GM12891 (cell line): ENCODE results near the gene SLC9A1.
"Not testable (repeated sequence)": the region's sequence is repeated elsewhere in the genome, so short reads cannot be mapped to it uniquely, and the experiment has no call there.

ENCODE experiments used
- DNase-seq: peaks from one replicate; pipeline ENCODE4 v3.0.0; 2011; ENCODE audit warnings: low spot score; ENCODE audit not compliant: insufficient read length
- FAIRE-seq: peaks from 2 replicates; lab custom pipeline; 2011; peaks lifted over from hg19 to GRCh38; lab: Jason Lieb, UNC
- PAX5 ChIP-seq: IDR thresholded peaks from 2 replicates; pipeline ENCODE4 v1.6.1; 2011; ENCODE audit warnings: low read length, moderate library complexity, mild to moderate bottlenecking; ENCODE audit not compliant: insufficient read depth, severe bottlenecking
- POLR2A ChIP-seq: IDR thresholded peaks from 2 replicates; pipeline ENCODE4 v1.6.1; 2011; ENCODE audit warnings: low read depth, low read length, control low read depth
- POLR2AphosphoS5 ChIP-seq: IDR thresholded peaks from 2 replicates; pipeline ENCODE4 v1.6.1; 2011; ENCODE audit warnings: low read depth, low read length, control low read depth
- POU2F2 ChIP-seq: IDR thresholded peaks from 2 replicates; pipeline ENCODE4 v1.6.1; 2011; ENCODE audit warnings: low read depth, mild to moderate bottlenecking, control low read depth, low read length, moderate library complexity
- SPI1 ChIP-seq: IDR thresholded peaks from 2 replicates; pipeline ENCODE4 v1.6.1; 2011; ENCODE audit warnings: low read depth, low read length, control low read depth
- TAF1 ChIP-seq: IDR thresholded peaks from 2 replicates; pipeline ENCODE4 v1.6.1; 2011; ENCODE audit warnings: low read depth, low read length, control low read depth

The SLC9A1 gene

DNA sequence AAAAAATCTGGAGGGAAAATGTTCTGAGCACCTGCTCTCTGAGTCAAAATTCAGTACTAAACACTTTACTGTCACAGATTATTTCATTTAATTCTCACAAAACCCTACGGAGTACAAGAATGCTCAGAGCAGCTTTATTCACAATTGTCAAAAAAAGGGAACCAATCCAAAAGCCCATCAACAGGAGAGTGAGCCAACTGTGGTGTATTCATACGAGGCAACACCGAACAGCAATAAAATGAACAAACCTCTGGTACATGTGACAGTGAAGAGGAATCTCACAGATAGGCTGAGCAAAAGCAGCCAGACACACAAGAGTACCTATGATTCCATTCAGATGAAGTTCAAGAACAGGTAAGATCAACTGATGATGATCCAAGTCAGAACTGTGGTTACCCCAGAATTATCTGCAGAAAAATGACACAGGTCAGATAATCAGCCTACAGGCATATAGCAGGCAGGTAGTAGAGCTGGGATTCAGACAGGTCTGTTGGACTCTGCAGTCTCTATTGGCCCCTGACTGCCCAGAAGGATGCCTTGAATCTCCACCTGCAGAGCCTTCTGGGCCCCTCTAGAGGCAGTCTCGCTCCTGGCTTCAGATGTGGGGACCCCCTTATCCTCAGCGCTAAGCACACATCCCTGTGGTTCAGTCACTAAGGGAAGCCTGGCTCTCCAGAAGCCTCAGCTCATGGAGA lies 19.2 kb downstream of the SLC9A1 start:
- FAIRE-seq = peak; percentile 76
- no peak for DNase-seq
- no peak; the same call in 1 of the 2 replicates for TF ChIP-seq TAF1

DNA sequence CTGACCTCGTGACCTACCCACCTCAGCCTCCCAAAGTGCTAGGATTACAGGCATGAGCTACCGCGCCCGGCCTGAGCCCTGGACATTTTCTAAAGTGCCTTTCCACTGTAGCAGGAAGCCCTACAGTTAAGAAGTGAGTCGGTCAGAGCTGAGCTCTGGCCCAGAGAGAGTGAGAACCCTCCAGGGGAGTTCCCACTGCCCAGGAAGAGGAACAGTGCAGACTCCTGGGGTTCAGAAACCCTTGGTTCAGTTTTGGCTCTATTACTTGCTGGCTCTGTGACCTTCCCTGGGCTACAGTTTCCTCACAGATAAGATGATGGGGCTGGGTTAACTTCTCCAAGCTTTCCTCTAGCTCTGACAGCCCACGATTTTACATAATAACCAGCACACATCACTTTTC lies 20.9 kb downstream of the SLC9A1 start:
- FAIRE-seq (peak; percentile 50), DNase-seq (no peak)
- TF ChIP-seq POU2F2 (no peak), SPI1 (peak; percentile 88), POLR2AphosphoS5 (no peak)

DNA sequence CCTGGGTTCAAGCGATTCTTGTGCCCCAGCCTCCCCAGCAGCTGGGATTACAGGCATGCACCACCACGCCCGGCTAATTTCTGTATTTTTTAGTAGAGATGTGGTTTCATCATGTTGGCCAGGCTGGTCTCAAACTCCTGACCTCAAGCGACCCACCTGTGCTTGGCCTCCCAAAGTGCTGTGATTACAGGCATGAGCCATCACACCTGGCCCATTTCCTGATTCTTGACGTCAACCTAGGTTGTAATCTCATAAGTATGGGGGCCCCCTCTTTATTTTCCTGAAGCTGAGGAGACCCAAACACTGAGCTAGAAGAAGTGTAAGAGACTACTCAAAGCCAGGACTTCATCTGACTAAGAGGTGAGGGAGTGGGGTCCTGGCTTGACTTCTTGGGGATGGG lies 21.8 kb downstream of the SLC9A1 start:
- FAIRE-seq (no peak), DNase-seq (no peak)
- TF ChIP-seq SPI1 (no peak), PAX5 (no peak), POU2F2 (no peak), POLR2AphosphoS5 (no peak), TAF1 (no peak), POLR2A (no peak)

DNA sequence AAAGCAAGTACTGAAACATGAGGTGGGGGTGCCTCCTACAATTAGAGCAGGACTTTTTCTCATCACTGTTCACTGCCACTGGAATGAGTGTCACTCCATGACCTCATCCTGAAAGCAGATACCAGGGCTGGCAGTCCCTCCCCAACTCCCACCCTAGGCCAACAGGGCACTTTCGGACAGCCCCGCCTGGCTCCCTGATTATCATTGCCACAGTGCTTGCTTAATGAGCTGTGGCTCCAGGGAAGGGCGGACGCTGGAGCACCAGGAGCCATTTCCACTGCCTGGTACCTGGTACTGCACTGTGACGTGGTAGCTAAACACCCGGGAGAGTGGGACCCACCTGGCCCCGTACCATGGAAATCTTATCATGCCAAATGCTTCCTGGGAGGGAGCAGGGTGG lies 22.3 kb downstream of the SLC9A1 start:
- TF ChIP-seq POLR2A (no peak), POU2F2 (no peak), PAX5 (no peak), TAF1 (no peak), SPI1 (no peak)
- DNase-seq (no peak), FAIRE-seq (no peak)

DNA sequence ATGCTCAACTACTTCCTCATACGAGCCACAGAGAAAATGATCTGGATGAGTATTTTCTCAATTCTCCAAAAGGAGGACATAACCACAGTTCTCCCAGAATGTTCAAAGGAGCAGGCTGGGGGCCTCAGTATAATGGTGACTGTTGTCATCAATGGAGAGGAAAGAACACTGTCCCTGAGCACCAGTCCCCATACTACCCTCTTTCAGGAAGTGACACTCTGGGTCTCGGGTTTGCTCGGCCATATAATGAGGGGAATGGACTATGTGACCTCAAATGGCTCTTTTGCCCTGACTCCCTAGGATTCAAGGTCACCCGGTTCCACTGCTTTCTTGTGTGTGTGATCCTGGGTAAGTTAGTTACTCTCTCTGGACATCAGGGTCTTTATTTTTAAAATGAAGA lies 22.8 kb downstream of the SLC9A1 start:
- DNase-seq = no peak
- no peak for TF ChIP-seq POLR2AphosphoS5
- no peak for TF ChIP-seq POU2F2
- no peak for TF ChIP-seq PAX5
- peak; percentile 45 for TF ChIP-seq SPI1
- TF ChIP-seq TAF1 = no peak
- peak; percentile 75 for FAIRE-seq

DNA sequence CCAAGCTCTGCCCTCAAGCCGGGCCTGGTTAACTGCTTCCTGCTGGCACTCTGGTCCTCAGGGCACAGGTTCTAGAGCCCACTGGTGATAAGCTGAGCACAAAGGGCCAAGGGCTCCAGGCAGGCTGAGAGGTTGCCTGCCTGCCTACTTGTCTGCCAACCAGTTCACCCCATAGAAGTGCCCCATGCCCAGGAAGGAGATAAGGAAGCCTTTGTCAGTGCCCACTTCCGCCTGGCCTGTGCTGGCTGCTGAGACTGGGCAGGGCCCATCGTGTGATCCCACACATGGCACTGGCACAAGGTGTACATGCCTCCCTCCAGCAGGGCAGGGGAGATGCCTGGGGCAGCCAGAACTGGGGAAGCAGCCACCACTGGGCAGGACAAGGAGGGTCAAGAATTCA lies 24.1 kb downstream of the SLC9A1 start:
- DNase-seq (no peak), FAIRE-seq (no peak)
- TF ChIP-seq TAF1 = no peak
- TF ChIP-seq PAX5 = no peak
- no peak for TF ChIP-seq POU2F2
- TF ChIP-seq SPI1 = no peak
- TF ChIP-seq POLR2A = no peak
- no peak for TF ChIP-seq POLR2AphosphoS5

DNA sequence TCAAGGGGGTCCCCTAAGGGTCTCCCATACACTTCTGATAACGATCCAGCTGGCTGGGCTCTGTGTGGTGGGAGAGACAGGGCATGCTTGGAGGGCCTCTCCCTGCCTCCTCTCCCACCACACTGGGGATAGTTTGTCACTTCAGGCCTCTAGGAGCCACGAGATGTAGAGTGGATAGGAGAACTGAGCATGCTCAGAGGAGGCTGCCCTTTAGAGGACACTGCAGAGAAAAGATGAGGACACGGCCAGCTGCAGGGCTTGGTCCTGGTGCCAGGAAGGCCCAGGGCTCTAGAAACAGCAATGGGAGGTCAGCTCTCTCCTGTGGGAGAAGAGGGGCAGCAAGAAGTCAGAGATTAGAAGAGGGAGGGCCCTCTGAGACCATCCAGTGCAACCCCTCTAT lies 25.7 kb downstream of the SLC9A1 start:
- DNase-seq = no peak
- FAIRE-seq = no peak
- TF ChIP-seq PAX5 = no peak
- TF ChIP-seq SPI1 = no peak
- TF ChIP-seq POLR2A = no peak
- no peak for TF ChIP-seq POU2F2
- TF ChIP-seq POLR2AphosphoS5 = no peak
- TF ChIP-seq TAF1 = no peak

DNA sequence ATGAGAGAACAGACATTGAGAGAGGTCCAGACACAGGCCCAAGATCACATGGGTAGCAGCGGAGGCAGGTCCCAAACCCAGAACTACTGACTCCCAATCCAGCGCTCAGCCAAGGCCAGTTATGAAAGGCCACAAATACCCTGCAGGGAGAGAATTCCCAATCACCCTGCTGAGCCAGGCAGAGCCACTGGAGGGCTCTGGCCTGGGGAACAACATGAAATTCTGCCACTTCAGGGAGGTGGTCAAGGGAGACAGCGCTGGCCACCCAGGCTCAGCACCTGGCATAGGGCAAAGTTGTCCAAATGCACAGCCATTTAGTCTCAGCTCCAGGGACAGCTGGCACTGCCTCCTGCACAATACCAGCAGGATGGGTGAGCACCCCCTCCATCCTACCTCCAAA lies 27.5 kb downstream of the SLC9A1 start:
- DNase-seq = no peak
- no peak for FAIRE-seq
- TF ChIP-seq SPI1 (no peak), TAF1 (no peak), POU2F2 (no peak), POLR2AphosphoS5 (no peak), PAX5 (no peak), POLR2A (no peak)

DNA sequence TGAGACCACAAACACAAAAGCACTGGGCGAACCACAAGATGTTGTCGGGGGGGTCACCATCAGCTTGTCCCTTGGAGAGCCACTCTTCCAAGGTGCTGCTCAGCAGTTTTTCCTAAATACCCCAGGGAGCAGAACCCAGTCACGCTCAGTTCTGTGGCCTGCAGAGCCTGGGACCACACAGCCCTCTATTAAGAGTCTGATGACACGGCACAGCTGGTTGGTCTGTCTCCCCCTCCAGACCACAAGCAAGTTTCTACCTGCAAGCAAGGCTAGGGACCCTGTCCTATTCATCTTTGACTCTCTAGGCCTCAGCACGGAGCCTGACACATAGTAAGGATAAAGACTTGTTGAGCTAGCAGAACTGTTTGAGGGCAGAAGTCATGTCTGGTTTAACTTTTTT lies 28.5 kb downstream of the SLC9A1 start:
- FAIRE-seq (no peak), DNase-seq (no peak)
- TF ChIP-seq POLR2AphosphoS5 (no peak), TAF1 (no peak), PAX5 (no peak), SPI1 (no peak), POLR2A (no peak), POU2F2 (no peak)

DNA sequence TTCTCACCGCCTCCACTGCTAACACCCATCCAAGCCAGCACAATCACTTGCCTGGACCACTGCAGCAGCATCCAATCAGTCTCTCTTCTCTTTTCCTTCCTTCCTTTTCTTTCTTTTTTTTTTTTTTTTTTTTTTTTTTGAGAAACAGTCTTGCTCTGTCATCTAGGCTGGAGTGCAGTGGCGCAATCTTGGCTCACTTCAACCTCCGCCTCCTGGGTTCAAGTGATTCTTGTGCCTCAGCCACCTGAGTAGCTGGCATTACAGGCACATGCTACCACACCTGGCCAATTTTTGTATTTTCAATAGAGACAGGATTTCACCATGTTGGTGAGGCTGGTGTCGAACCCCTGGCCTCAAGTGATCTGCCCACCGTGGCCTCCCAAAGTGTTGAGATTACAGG lies 29.8 kb downstream of the SLC9A1 start:
- not testable (repeated sequence) for DNase-seq, FAIRE-seq

DNA sequence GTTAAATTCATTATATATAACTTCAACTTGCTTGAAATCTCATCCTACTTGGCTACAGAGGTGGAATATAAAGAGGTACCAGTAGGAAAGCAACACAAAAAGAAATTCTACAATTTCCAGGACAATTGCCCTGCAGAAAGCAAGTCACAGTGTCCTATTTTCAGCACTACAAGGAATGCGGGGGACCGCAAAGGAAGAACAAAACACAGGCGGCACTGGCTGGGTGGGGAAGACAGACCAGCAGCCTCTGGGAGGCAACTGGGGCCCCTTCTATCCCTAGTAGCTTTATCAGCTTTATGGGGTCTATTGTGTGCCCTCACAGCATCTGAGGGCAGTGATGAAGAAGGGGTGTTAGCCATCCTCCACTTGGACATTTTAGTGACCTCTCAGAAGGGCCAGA lies 30.5 kb downstream of the SLC9A1 start:
- FAIRE-seq (no peak), DNase-seq (no peak)
- TF ChIP-seq SPI1 (no peak), TAF1 (no peak), POLR2A (no peak), POU2F2 (no peak), PAX5 (no peak), POLR2AphosphoS5 (no peak)
